Gastrocnemius medialis (tissue), 4 donors: ENCODE data around the gene NDUFS8. TPM values are rescaled to one million over a fixed set of nuclear protein-coding genes. Genes with fewer than 3 reads are reported as not detected.

ENCODE experiments used
- ATAC-seq, 2 donors: fragments of 150-250 bp; one replicate each; pipeline ENCODE4 v1.9.1; 2016
- DNase-seq, 2 donors: peaks; one replicate each; pipeline ENCODE4 v3.0.0-alpha.2; 2019
- H3K27ac ChIP-seq, 4 donors: fragments of 200-600 bp; sonication (generic); 1 replicate in 1 of 4; 2 replicates in 3 of 4; pipeline ENCODE4 v1.5.1; 2016 to 2018; ENCODE audit warnings: mild to moderate bottlenecking in 2 of 4, moderate library complexity in 1 of 4
- H3K27me3 ChIP-seq, 3 donors: fragments of 200-600 bp; sonication (generic) in 2 of 3; 1 replicate in 1 of 3; 2 replicates in 2 of 3; pipeline versions ENCODE4 v1.5.1 to v1.6.0; 2016 to 2019; ENCODE audit warnings: mild to moderate bottlenecking in 1 of 3, moderate library complexity in 1 of 3
- H3K36me3 ChIP-seq, 2 donors: fragments of 200-600 bp; sonication (generic) in 1 of 2; one replicate each; pipeline ENCODE4 v1.5.1; 2017 to 2018
- H3K4me1 ChIP-seq, 2 donors: fragments of 200-600 bp; sonication (generic) in 1 of 2; one replicate each; pipeline ENCODE4 v1.5.1; 2016 to 2017; ENCODE audit warnings: mild to moderate bottlenecking in 2 of 2
- H3K4me3 ChIP-seq, 4 donors: fragments of 200-600 bp; sonication (generic) in 3 of 4; 1 replicate in 1 of 4; 2 replicates in 3 of 4; pipeline ENCODE4 v1.5.1; 2016 to 2019; ENCODE audit warnings: mild to moderate bottlenecking in 2 of 4
- H3K9me3 ChIP-seq, 3 donors: fragments of 200-600 bp; sonication (generic) in 2 of 3; 1 replicate in 1 of 3; 2 replicates in 2 of 3; pipeline ENCODE4 v1.5.1; 2016 to 2019
- CTCF ChIP-seq, 5 experiments: fragments of 450-650 bp in 3 of 5; fragments of 200-600 bp in 2 of 5; sonication (generic) in 2 of 5; IDR thresholded peaks in 4 of 5; conservative IDR thresholded peaks in 1 of 5; 1 replicate in 4 of 5; 2 replicates in 1 of 5; pipeline ENCODE4 v1.5.1; 2016 to 2019; ENCODE audit warnings: antibody characterized with exemption in 5 of 5, mild to moderate bottlenecking in 3 of 5, moderate library complexity in 3 of 5
- POLR2A ChIP-seq, 2 donors: fragments of 450-650 bp; IDR thresholded peaks; one replicate each; pipeline ENCODE4 v1.6.1; 2017; ENCODE audit warnings: antibody characterized with exemption in 2 of 2, mild to moderate bottlenecking in 2 of 2, moderate library complexity in 2 of 2
- in situ Hi-C, 4 donors: fragments of 200-750 bp; cut with MboI; loops; one replicate each; pipeline versions ENCODE4 v1.15.0 to v1.8.0; 2017; ENCODE audit warnings: low sequenced_read_pairs in 4 of 4
- intact Hi-C: fragments of 100-400 bp; cut with DNase I; formaldehyde crosslinking; loops from one replicate; pipeline ENCODE4 v1.15.1; 2023; ENCODE audit warnings: low total_unique reads
- total RNA-seq, 4 donors: library from RNA; depleted of rRNA; stranded (reverse); fragments of >200 nt; gene quantifications; one replicate each; pipeline versions ENCODE4 v1.1.0 to v1.2.3, GENCODE V29; 2016

NDUFS8 gene
- total RNA-seq, 4 donors from 2014 or later, result 242 to 432 (median 307) TPM

DNA sequence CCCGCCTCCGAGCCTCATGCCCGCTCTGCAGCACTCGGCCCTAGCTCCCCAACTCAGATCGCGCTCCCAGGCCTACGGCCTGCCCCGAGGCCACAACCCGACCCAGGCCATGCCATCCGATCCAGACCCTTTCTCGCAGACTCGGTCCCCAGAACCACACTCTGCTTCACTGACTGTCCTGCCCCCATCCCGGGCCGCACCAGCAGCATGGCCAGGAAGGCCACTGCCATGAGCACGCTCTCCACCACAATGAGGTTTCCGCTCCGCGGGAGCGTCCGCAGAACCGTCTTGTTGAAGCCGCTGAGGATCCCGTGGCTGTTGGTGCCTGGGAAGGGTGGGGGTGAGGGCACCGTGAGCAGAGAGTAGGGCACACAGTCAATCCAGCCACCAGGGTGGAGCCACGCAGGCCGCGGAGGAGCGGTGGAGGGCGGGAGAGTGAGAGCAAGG is 33.0 kb upstream of the NDUFS8 start:
- no peaks in the 10 kb centered on the region for H3K9me3 ChIP-seq
- H3K4me3 ChIP-seq, result no peak overlapping the region
- intact Hi-C loops (no loop called here), in situ Hi-C loops (no loop called here)
- DNase-seq (no peak), ATAC-seq (no peak)
- no peaks in the 10 kb centered on the region for H3K36me3 ChIP-seq
- TF ChIP-seq POLR2A (IDR thresholded peaks at IDR 0.05) (no peak), CTCF (IDR thresholded peaks at IDR 0.05 in 4 of 5, conservative IDR thresholded peaks at IDR 0.05 in 1 of 5) (no peak)
- H3K4me1 ChIP-seq, result no peaks in the 10 kb centered on the region
- no peak overlapping the region for H3K27ac ChIP-seq
- peaks cover 0 to 3% (median 0%) of the 10 kb centered on the region in 3 donors for H3K27me3 ChIP-seq

DNA sequence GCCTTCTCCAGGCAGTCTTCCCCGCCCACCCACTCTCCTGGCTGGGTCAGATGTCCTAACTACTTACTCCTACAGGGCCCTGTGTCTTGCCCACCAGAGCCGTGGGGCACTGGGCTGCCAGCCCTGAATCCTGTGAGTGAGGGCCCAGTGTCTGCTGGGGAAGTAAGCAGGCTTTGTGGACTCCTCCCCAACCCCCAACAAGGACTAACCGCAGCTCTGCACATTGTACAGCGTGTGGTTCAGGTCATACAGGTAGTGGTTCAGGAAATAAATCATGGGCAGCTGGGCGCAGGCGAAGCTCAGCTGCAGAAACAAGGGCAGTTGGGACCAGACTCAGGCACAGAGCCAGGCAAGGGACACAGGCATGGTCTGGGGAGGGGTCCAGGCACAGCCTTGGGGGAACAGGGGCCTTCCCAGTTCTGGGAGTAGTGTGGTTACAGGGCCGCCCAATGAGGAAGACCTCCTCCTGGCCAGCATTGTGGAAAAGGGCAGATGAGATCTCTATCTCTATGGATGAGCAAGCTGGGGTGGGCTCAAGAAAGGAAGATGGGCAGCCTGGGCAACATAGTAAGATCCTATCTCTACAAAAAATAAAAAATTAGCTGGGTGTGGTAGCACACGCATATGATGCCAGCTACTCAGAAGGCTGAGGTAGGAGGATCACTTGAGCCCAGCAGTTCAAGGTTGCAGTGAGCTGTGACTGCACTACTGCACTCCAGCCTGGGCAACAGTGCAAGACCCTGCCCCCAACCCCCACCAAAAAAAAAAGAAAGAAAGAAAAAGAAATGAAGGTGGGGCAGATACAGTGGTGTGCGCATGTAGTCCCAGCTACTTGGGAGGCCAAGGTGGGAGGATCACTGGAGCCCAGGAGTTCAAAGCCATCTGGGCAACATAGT is 32.1 kb upstream of the NDUFS8 start:
- TF ChIP-seq POLR2A (IDR thresholded peaks at IDR 0.05), result no peak
- no peak for TF ChIP-seq CTCF (IDR thresholded peaks at IDR 0.05 in 4 of 5, conservative IDR thresholded peaks at IDR 0.05 in 1 of 5)
- H3K36me3 ChIP-seq, result no peaks in the 10 kb centered on the region
- no peaks in the 10 kb centered on the region for H3K4me1 ChIP-seq
- H3K9me3 ChIP-seq, result no peaks in the 10 kb centered on the region
- no peaks in the 10 kb centered on the region for H3K27me3 ChIP-seq
- no peak overlapping the region for H3K4me3 ChIP-seq
- intact Hi-C loops, result no loop called here
- in situ Hi-C loops, result no loop called here
- no peak overlapping the region for H3K27ac ChIP-seq
- no peak for DNase-seq
- no peak for ATAC-seq

GRCh38 chr11:67999201-67999629 is 31.3 kb upstream of the NDUFS8 start:
- H3K9me3 ChIP-seq, result no peaks in the 10 kb centered on the region
- intact Hi-C loops, result no loop called here
- H3K4me1 ChIP-seq, result no peaks in the 10 kb centered on the region
- H3K36me3 ChIP-seq, result no peaks in the 10 kb centered on the region
- in situ Hi-C loops, result no loop called here
- ATAC-seq (no peak), DNase-seq (no peak)
- H3K27ac ChIP-seq, result no peak overlapping the region
- H3K4me3 ChIP-seq, result no peak overlapping the region
- peaks cover 0 to 3% (median 0%) of the 10 kb centered on the region in 3 donors for H3K27me3 ChIP-seq
- no peak for TF ChIP-seq POLR2A (IDR thresholded peaks at IDR 0.05)

- no peak for TF ChIP-seq POLR2A (IDR thresholded peaks at IDR 0.05)
- TF ChIP-seq CTCF (IDR thresholded peaks at IDR 0.05 in 4 of 5, conservative IDR thresholded peaks at IDR 0.05 in 1 of 5), result no peak
- Histone ChIP-seq H3K4me1 (no peaks in the 10 kb centered on the region), H3K27ac (no peak overlapping the region), H3K36me3 (no peaks in the 10 kb centered on the region), H3K27me3 (peaks cover 0 to 4% (median 0%) of the 10 kb centered on the region in 3 donors), H3K9me3 (no peaks in the 10 kb centered on the region), H3K4me3 (no peak overlapping the region)
- DNase-seq (no peak), ATAC-seq (no peak)
- in situ Hi-C loops, result no loop called here
- intact Hi-C loops, result loop anchor here (5.0 kb wide), 1 partner anchor 38 kb away; the partner anchor contains the start of gene TCIRG1
Measured at GRCh38 chr11:67999704-68000103, 30.8 kb upstream of the NDUFS8 start.

GRCh38 chr11:68002575-68002937 is 27.9 kb upstream of the NDUFS8 start:
- no peak overlapping the region for H3K27ac ChIP-seq

More at GRCh38 chr11:68002575-68002937, 27.9 kb upstream of the NDUFS8 start:
- H3K36me3 ChIP-seq, result no peaks in the 10 kb centered on the region
- no peaks in the 10 kb centered on the region for H3K9me3 ChIP-seq
- in situ Hi-C loops (no loop called here), intact Hi-C loops (loop anchor here (5.0 kb wide), 1 partner anchor 35 kb away; the partner anchor contains the start of gene TCIRG1)
- TF ChIP-seq CTCF (IDR thresholded peaks at IDR 0.05 in 4 of 5, conservative IDR thresholded peaks at IDR 0.05 in 1 of 5), result no peak
- no peak for TF ChIP-seq POLR2A (IDR thresholded peaks at IDR 0.05)
- ATAC-seq (no peak), DNase-seq (no peak)
- peak overlapping the region in 2 of 4 donors; percentile 54 to 61 for H3K4me3 ChIP-seq
- peaks cover 0 to 4% (median 0%) of the 10 kb centered on the region in 3 donors for H3K27me3 ChIP-seq
- no peaks in the 10 kb centered on the region for H3K4me1 ChIP-seq
